Fibroblast of skin of right quadriceps (primary cell): ENCODE measurements around the gene IDI1.

ENCODE experiments used
- DNase-seq: peaks from one replicate; pipeline ENCODE4 v3.0.0-alpha.2; 2013

The IDI1 gene

GRCh38 chr10:992467-992866 is 56.5 kb downstream of the IDI1 start:
- DNase-seq: no peak

- DNase-seq: no peak
Observed at GRCh38 chr10:990808-991207, 58.1 kb downstream of the IDI1 start.
